IPS-15b (cell line): Measurements from ENCODE around the gene RTBDN.
"Not testable (repeated sequence)": the region's sequence is repeated elsewhere in the genome, so short reads cannot be mapped to it uniquely, and the experiment has no call there.

Experiments used
- H3K27me3 ChIP-seq: one replicate; pipeline ENCODE4 v1.6.1; 2013; ENCODE audit warnings: low read length; ENCODE audit not compliant: control insufficient read depth, insufficient read depth
- H3K36me3 ChIP-seq: one replicate; pipeline ENCODE4 v1.6.1; 2013; ENCODE audit warnings: low read length; ENCODE audit not compliant: control insufficient read depth, insufficient read depth
- H3K4me1 ChIP-seq: one replicate; pipeline ENCODE4 v1.6.1; 2013; ENCODE audit warnings: mild to moderate bottlenecking, low read length; ENCODE audit not compliant: control insufficient read depth, insufficient read depth
- H3K4me3 ChIP-seq: one replicate; pipeline ENCODE4 v1.5.1; 2013; ENCODE audit warnings: low read depth, low read length
- H3K9ac ChIP-seq: one replicate; pipeline ENCODE4 v1.6.1; 2013; ENCODE audit warnings: low read depth, mild to moderate bottlenecking, low read length
- H3K9me3 ChIP-seq: one replicate; pipeline ENCODE4 v1.6.1; 2013; ENCODE audit warnings: mild to moderate bottlenecking, low read length; ENCODE audit not compliant: control insufficient read depth, insufficient read depth

The RTBDN gene

GRCh38 chr19:12846613-12847012 lies 12.2 kb upstream of the RTBDN start:
- not testable (repeated sequence) for H3K4me3 ChIP-seq, H3K36me3 ChIP-seq, H3K27me3 ChIP-seq, H3K4me1 ChIP-seq, H3K9me3 ChIP-seq, H3K9ac ChIP-seq

- Histone ChIP-seq H3K4me3 (no peak overlapping the region), H3K9ac (no peak overlapping the region), H3K27me3 (peaks cover 5% of the 10 kb centered on the region), H3K4me1 (peaks cover 5% of the 10 kb centered on the region), H3K9me3 (no peaks in the 10 kb centered on the region), H3K36me3 (no peaks in the 10 kb centered on the region)
These were observed 9.8 kb upstream of the RTBDN start for GRCh38 chr19:12843999-12844732.

GRCh38 chr19:12843328-12843727 lies 8.9 kb upstream of the RTBDN start:
- Histone ChIP-seq H3K27me3 (peaks cover 7% of the 10 kb centered on the region), H3K4me3 (no peak overlapping the region), H3K36me3 (no peaks in the 10 kb centered on the region), H3K4me1 (peaks cover 5% of the 10 kb centered on the region), H3K9ac (no peak overlapping the region), H3K9me3 (no peaks in the 10 kb centered on the region)

DNA sequence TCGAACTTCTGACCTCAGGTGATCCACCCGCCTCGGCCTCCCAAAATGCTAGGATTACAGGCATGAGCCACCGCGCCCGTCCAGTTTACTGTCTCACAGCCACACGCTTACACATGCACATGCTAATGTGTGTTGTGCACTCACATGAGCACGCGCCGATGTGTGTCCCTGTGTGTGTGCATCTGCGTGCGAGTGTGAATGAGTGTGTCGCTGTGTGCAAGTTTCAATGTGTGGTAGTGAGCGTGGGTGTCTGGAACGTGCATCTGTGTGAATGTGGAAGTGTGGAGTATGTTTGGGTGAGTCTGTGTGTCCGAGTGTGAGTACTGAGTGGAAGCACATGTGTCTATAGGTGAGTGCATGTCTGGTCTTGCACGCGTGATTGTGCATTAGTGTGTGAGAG lies 8.1 kb upstream of the RTBDN start:
- peaks cover 3% of the 10 kb centered on the region for H3K4me1 ChIP-seq
- H3K9ac ChIP-seq: no peak overlapping the region
- no peaks in the 10 kb centered on the region for H3K9me3 ChIP-seq
- no peak overlapping the region for H3K4me3 ChIP-seq
- H3K27me3 ChIP-seq: peaks cover 4% of the 10 kb centered on the region
- H3K36me3 ChIP-seq: no peaks in the 10 kb centered on the region

- H3K9me3 ChIP-seq: no peaks in the 10 kb centered on the region
- H3K4me3 ChIP-seq: peak overlapping the region; percentile 53
- no peak overlapping the region for H3K9ac ChIP-seq
- H3K36me3 ChIP-seq: no peaks in the 10 kb centered on the region
- peaks cover 4% of the 10 kb centered on the region for H3K27me3 ChIP-seq
- peaks cover 3% of the 10 kb centered on the region for H3K4me1 ChIP-seq
These were observed 6.7 kb upstream of the RTBDN start for GRCh38 chr19:12841094-12841493.

DNA sequence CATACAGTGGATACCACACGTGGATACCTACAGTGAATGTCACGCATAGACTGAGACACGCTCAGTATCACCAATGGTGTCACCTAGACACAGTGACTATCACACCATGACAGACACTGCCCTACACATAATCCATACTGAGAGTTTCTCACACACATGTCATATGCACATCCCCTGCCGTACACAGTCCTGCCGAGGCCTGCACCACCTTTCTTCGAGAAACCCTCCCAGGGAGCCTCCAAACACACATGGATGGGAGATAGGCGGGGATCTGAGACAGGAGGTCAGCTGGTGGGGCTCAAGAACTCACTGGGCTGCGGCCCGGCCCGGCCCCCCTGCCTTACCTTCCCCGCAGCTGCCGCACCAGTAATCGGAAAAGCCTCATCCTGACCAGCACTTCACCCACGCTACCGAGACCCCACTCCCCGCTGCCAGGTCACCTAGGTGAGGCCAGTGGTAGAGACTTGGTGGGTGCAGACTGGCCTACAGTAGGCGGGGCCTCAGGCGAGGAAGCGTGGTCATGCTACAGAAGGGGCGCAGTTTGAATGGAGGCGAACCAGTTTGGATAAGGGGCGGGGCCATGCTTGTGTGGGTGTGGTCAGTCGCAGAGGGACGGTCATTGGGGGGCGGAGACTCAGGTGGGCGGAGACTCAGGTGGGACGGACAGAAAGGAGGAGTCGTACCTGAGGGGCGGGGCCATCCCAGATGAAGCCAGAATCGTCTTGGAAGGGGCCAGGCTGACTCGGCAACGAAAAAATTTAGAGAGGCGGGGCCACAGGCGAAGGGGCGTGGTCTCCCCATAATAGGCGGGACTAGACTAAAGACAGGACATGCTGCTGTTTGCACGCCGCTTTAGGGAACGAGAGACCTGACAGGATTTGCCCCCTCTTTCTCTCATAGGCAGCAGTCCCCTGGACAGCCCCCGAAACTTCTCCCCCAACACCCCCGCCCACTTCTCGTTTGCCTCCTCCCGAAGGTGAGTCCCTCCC lies 6.0 kb upstream of the RTBDN start:
- H3K4me3 ChIP-seq: peak overlapping the region; percentile 53
- no peaks in the 10 kb centered on the region for H3K9me3 ChIP-seq
- peaks cover 5% of the 10 kb centered on the region for H3K27me3 ChIP-seq
- no peaks in the 10 kb centered on the region for H3K36me3 ChIP-seq
- no peak overlapping the region for H3K9ac ChIP-seq
- peaks cover 3% of the 10 kb centered on the region for H3K4me1 ChIP-seq

GRCh38 chr19:12838886-12839756 lies 4.7 kb upstream of the RTBDN start:
- Histone ChIP-seq H3K36me3 (no peaks in the 10 kb centered on the region), H3K27me3 (peaks cover 16% of the 10 kb centered on the region), H3K4me3 (peak overlapping the region; percentile 55), H3K9me3 (no peaks in the 10 kb centered on the region), H3K4me1 (peaks cover 5% of the 10 kb centered on the region), H3K9ac (no peak overlapping the region)

- Histone ChIP-seq H3K9me3 (no peaks in the 10 kb centered on the region), H3K36me3 (no peaks in the 10 kb centered on the region), H3K27me3 (peaks cover 16% of the 10 kb centered on the region), H3K4me3 (peak within 1 kb of the TSS; percentile 55), H3K9ac (no peak within 1 kb of the TSS), H3K4me1 (peaks cover 5% of the 10 kb centered on the region)
These were observed 4.0 kb upstream of the RTBDN start, which contains the start of gene MAST1 for GRCh38 chr19:12838182-12838885. Gene MAST1, plus strand, starts transcription at chr19:12838515. Its CDS starts 58 bp downstream, at chr19:12838573.

DNA sequence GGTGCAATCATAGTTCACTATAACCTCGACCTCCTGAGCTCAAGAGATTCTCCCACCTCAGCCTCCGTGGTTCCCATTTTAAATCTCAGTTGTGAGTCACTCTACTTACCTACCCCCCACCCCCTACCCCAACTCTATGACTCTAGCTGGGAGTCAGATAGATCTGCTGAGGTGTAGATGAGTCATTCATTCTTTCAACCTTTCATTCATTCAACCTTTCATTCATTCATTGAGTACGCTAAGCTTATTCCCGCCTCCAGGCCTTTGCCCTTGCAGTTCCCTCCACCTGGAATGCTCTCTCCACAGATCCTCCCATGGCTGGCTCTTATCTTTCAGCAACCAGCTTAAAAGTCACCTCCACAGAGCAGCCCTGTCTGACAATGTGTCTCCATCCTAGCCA lies 2.8 kb upstream of the RTBDN start:
- Histone ChIP-seq H3K9me3 (no peaks in the 10 kb centered on the region), H3K4me3 (no peak overlapping the region), H3K27me3 (peaks cover 17% of the 10 kb centered on the region), H3K36me3 (no peaks in the 10 kb centered on the region), H3K4me1 (peaks cover 5% of the 10 kb centered on the region), H3K9ac (no peak overlapping the region)

GRCh38 chr19:12836529-12836863 lies 2.1 kb upstream of the RTBDN start:
- H3K4me3 ChIP-seq: peak overlapping the region; percentile 23
- peaks cover 3% of the 10 kb centered on the region for H3K4me1 ChIP-seq
- no peak overlapping the region for H3K9ac ChIP-seq

More at GRCh38 chr19:12836529-12836863, 2.1 kb upstream of the RTBDN start:
- Histone ChIP-seq H3K27me3 (peaks cover 24% of the 10 kb centered on the region), H3K9me3 (no peaks in the 10 kb centered on the region), H3K36me3 (no peaks in the 10 kb centered on the region)
